Heart left ventricle (tissue), 13 donors: ENCODE data around the gene ADGRG7.

Source experiments
- POLR2A ChIP-seq, 2 donors: fragments of 450-650 bp; IDR thresholded peaks; one replicate each; pipeline ENCODE4 v1.6.1; 2017; ENCODE audit warnings: antibody characterized with exemption in 2 of 2, mild to moderate bottlenecking in 2 of 2, moderate library complexity in 2 of 2
- TF ChIP-seq, protein P1 (sequence below), 12 donors: fragments of 200-600 bp; sonication (generic) in 4 of 12; IDR thresholded peaks; one replicate each; pipeline versions ENCODE4 v1.5.0 to v1.8.0; 2018 to 2022; ENCODE audit warnings: antibody characterized with exemption in 12 of 12, mild to moderate bottlenecking in 5 of 12
- donor health status: ischemic (EF 13 %, LVEDD 7.1; RV severe dilation, severe dysfunction).
- donor health status: DM: no; HTN: yes; CAD: no.
- donor health status: DM: no; HTN: no; CAD: no.
- donor health status: ischemic (EF 25% LVEDD 6.9; RV normal size, moderate dysfunction).
- donor health status: ischemic (EF 25% LVEDD 5.7; RV mildly dilated, moderate dysfunction).
- donor health status: ischemic (EF 35%, LVEDD 5.7; RV mildly dilated, moderate dysfunction).
- donor health status: nonischemic (EF 11% LVEDD 7.7; RV severe dilation, severe dysfunction).
- donor health status: DM: yes; HTN: yes; CAD: no.
- donor health status: PGD.
- donor health status: ischemic (EF 29% LVEDD 5.4; RV normal size, mild dysfunction).
- donor health status: nonischemic (EF 23%, LVEDD 6.1; RV moderate dilation, normal function).

DNA sequence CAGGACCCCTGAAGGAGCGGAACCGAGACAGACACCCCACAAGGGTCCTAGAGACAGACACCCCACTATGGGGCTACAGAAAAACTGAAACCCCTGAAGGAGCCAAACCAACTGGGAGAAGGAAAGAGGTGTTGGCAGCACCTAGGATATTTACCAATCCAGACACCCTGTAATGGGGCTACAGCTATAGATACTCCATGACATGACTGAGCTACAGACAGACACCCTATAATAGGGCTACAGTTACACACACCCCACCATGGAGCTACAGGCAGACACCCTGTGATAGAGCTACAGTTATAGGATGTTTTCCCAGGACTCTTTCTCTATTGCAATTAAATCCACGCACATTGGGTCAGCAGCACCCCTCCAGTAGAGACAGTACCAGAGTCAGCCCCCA, 22.6 kb upstream of the ADGRG7 start:
- TF ChIP-seq POLR2A (IDR thresholded peaks at IDR 0.05) = no peak
- TF ChIP-seq, protein P1, sequence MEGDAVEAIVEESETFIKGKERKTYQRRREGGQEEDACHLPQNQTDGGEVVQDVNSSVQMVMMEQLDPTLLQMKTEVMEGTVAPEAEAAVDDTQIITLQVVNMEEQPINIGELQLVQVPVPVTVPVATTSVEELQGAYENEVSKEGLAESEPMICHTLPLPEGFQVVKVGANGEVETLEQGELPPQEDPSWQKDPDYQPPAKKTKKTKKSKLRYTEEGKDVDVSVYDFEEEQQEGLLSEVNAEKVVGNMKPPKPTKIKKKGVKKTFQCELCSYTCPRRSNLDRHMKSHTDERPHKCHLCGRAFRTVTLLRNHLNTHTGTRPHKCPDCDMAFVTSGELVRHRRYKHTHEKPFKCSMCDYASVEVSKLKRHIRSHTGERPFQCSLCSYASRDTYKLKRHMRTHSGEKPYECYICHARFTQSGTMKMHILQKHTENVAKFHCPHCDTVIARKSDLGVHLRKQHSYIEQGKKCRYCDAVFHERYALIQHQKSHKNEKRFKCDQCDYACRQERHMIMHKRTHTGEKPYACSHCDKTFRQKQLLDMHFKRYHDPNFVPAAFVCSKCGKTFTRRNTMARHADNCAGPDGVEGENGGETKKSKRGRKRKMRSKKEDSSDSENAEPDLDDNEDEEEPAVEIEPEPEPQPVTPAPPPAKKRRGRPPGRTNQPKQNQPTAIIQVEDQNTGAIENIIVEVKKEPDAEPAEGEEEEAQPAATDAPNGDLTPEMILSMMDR (IDR thresholded peaks at IDR 0.05) = no peak
